ENCODE data around the gene DNPH1.

DNA sequence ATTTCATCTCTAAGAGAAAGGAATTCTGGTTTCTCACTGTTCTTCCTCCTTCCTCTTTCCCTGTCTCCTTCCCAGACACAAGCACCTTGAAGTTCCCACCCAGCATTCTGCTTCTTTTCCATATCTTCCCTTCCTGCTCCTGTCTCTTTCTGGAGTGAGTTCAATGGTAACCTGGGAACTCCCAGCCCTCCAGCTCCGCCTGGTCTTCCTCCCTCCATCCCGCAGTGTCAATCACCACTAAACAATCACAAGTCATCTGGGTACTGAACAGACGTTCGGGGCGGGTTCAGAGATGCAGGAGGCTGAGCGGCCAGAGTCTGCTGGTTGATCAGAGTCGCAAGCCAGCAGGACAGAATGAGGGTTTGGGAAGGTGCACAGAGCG lies 21.7 kb upstream of the DNPH1 start:
- TF ChIP-seq ZNF677 (tag by site-specific recombination; IDR thresholded peaks at IDR 0.05) (no peak), ZNF146 (tag by site-specific recombination; IDR thresholded peaks at IDR 0.05) (no peak), ZNF140 (tag by site-specific recombination; IDR thresholded peaks at IDR 0.05) (no peak), ZNF610 (tag by site-specific recombination; IDR thresholded peaks at IDR 0.05; ENCODE audit: borderline replicate concordance) (no peak), YY2 (tag by site-specific recombination; IDR thresholded peaks at IDR 0.05) (no peak), ZNF830 (tag by site-specific recombination; IDR thresholded peaks at IDR 0.05; ENCODE audit: low read depth) (no peak), OVOL3 (tag by site-specific recombination; IDR thresholded peaks at IDR 0.05) (no peak)
- TF ChIP-seq, protein P1, sequence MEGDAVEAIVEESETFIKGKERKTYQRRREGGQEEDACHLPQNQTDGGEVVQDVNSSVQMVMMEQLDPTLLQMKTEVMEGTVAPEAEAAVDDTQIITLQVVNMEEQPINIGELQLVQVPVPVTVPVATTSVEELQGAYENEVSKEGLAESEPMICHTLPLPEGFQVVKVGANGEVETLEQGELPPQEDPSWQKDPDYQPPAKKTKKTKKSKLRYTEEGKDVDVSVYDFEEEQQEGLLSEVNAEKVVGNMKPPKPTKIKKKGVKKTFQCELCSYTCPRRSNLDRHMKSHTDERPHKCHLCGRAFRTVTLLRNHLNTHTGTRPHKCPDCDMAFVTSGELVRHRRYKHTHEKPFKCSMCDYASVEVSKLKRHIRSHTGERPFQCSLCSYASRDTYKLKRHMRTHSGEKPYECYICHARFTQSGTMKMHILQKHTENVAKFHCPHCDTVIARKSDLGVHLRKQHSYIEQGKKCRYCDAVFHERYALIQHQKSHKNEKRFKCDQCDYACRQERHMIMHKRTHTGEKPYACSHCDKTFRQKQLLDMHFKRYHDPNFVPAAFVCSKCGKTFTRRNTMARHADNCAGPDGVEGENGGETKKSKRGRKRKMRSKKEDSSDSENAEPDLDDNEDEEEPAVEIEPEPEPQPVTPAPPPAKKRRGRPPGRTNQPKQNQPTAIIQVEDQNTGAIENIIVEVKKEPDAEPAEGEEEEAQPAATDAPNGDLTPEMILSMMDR (tag by site-specific recombination; IDR thresholded peaks at IDR 0.05) = no peak
- TF ChIP-seq, protein P2, sequence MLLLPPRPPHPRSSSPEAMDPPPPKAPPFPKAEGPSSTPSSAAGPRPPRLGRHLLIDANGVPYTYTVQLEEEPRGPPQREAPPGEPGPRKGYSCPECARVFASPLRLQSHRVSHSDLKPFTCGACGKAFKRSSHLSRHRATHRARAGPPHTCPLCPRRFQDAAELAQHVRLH (tag by site-specific recombination; IDR thresholded peaks at IDR 0.05) = no peak

Measured in HEK293 (cell line).